CD4-positive, alpha-beta T cell treated with Interleukin-6 for 4 hours (primary cell): ENCODE measurements around the gene TEX35.
A peak's percentile ranks its signal among the peaks of the same experiment; 100 is the strongest.
"Not testable (repeated sequence)": the region's sequence is repeated elsewhere in the genome, so short reads cannot be mapped to it uniquely, and the experiment has no call there.

Experiments
- DNase-seq: peaks from one replicate; pipeline ENCODE4 v3.0.0-alpha.2; 2020; ENCODE audit warnings: mixed read lengths

TEX35 gene

GRCh38 chr1:178542554-178543289, 29.8 kb downstream of the TEX35 start:
- DNase-seq = peak; percentile 87

DNA sequence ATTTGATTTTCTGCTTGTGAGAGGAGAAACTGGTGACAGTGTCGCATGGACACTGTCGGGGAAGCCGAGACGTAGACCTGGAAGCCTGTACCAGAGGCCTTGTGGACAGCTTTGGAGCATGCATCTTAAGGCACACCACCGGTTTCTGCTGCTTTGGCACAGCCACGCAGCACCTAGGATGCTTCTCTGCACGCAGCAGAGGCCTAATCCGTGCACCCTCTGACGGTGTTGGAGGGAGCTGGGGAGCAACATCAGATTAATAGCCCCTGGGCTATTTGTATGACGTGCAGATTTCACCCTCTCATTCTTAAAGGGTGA, 30.3 kb downstream of the TEX35 start:
- DNase-seq = no peak

- DNase-seq = no peak
Observed at GRCh38 chr1:178544531-178544930, 31.6 kb downstream of the TEX35 start.

DNA sequence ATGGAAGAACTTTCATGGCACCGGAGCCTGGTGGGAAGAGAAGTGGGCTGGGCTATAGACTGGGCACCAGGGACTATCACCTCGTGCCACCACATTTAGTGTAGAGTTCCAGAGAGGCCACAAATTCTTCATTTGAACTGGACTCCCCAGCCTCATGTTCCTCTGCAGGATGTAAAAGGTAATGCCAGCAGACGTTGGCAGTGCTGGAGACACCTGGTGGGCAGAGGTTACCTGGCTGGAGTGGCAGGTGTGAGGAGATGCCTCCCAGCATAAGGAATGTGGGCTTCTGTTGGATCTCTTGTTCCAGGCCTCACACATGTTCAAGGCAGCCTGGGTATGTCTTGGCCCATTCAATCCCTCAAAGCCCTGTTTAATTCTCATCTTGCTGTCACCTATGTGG, 35.2 kb downstream of the TEX35 start:
- no peak for DNase-seq

DNA sequence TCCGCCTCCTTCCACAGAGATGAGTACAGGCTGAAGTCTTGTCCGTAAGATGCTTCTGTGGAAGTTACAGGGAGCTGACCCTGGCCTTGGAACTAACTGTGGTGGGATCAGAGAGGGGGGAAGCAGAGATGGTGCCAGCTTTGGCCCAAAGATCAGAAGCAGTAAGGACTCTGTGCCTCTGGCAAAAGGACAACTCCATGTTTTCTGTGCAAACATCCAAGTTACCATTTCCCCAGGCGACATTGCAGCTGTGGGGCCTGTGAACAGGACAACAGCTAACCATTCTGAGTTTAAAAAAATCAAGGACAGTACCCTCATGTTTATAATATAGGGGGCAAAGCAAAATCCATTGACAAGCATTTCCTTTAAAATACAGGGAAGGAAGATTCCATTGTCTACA, 38.4 kb downstream of the TEX35 start:
- no peak for DNase-seq

DNA sequence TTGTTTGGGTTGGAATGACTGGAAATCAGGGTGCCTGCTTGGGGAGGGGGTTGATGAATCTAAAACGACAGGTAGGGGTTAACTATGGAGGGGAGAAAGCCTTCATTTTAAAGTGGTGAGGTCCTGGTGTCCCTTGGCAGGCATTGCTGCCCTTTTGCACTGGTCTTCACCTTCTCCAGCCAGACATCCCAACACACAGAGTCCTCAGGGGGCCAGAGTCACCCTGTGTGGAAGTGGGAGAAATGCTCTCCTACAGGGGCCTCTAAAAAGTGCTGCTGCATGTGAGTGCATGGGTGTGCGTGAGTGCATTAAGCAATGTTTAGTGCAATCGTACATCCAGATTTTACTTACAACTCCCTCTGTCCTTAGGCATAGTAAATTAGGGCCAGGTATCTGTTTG, 39.0 kb downstream of the TEX35 start:
- DNase-seq = no peak

- no peak for DNase-seq
Observed at GRCh38 chr1:178552856-178553255, 39.9 kb downstream of the TEX35 start.

GRCh38 chr1:178554351-178554750, 41.4 kb downstream of the TEX35 start:
- DNase-seq = not testable (repeated sequence)

GRCh38 chr1:178555613-178556012, 42.7 kb downstream of the TEX35 start:
- DNase-seq = not testable (repeated sequence)

DNA sequence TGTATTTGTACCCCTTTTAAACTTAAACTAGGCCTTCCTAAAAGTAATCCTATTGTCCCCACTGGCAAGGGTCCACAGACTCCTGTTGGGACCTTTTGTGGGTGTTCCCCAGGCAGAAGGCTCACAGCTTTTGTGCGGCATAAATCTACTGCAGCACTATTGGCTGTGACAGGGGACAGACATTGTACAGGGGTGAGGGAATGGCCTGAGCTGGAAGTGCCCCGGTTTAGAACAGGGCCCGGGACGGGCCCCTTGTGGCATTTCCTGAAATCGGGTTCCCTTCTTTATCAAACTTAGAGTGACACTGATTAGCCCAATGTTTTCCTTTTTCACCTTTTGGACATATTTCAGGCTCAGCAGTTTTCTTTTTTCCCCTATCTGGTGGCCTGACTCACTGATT, 45.9 kb downstream of the TEX35 start:
- DNase-seq = not testable (repeated sequence)

DNA sequence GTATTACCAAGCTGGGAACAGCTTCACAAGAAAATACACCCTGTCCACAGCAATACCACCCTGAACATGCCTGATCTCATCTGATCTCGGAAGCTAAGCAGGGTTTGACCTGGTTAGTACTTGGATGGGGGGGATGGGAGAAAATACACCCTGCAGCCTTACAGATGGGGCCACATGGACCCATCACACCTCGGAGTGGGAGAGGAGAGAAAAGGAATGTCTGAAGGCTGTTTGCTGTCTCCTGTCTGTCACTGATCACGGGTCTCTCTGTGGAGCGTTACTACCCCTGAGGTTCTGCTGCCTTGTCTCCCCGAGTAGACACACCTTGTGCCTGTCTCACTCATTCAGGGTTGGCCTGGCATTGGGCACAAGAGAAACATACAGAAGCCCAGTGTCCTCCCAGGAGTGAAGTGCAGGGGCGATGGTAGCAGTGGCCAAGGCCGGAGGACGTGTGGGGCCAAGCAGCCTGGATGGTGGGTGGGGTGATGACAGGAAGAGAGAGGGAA, 48.0 kb downstream of the TEX35 start:
- no peak for DNase-seq

- DNase-seq = no peak
Observed at GRCh38 chr1:178563099-178563820, 50.4 kb downstream of the TEX35 start.

GRCh38 chr1:178564086-178564782, 51.3 kb downstream of the TEX35 start:
- DNase-seq = no peak

DNA sequence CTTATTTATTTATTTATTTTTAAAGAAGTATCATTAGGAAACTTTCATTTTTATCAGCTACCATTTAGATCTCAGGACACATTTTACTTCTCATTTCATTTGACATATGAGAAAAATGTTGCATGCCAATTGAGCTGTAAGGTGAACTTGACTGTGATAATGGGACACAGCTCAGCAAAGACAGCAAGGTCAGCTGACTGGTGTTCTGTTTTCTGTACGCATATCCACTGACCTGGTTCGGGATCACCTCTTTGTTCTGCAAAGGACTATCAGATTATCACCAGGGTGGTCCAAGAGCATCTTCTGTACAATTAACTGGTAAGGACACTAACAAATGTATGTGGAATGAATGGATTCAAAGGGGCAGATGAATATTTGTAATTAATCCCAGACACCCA, 51.9 kb downstream of the TEX35 start:
- DNase-seq = no peak

DNA sequence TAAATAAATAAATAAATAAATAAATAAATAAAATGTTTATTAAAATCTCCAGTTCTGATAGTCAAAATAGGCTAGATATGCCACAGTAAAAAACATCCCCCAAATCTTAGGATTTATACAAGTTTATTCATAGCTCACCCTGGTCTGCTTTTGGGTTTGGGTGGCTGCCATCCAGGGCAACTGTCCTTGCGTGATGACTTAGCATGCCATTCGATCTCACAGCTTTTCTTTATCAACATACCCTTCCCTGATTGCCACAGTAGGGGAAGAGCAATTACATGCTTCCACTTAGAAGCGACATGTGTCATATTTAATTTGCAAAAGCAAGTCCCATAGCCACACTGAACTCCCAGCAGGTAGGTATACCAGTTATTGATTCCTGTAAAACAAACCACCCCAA, 52.7 kb downstream of the TEX35 start:
- no peak for DNase-seq

DNA sequence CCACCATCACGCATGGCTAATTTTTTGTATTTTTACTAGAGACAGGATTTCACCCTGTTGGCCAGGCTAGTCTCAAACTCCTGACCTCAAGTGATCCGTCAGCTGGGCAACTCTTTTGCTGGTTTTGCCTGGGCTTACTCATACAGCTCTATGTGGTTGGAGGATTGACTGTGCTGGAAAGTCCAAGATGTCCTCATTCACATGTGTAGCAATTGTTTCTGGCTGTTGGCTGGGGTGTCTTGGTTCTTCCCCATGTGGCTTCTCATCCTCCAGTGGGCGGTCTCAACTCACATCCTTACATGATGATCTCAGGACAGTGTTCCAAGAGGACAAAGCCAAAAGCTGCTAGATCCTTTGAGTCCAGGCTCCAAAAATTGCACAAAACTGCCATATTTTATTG, 53.3 kb downstream of the TEX35 start:
- no peak for DNase-seq

GRCh38 chr1:178571807-178572206, 58.9 kb downstream of the TEX35 start:
- DNase-seq = no peak
